GM21576 (cell line): Measurements from ENCODE around the gene PRPF40B.
"Not testable (repeated sequence)": the region's sequence is repeated elsewhere in the genome, so short reads cannot be mapped to it uniquely, and the experiment has no call there.

ENCODE experiments used
- ATAC-seq: cut with Tn5 transposase; IDR thresholded peaks from one replicate; pipeline ENCODE4 v1.9.1; 2021; ENCODE audit warnings: mild to moderate bottlenecking, moderate library complexity; ENCODE audit not compliant: unreplicated experiment

PRPF40B gene

GRCh38 chr12:49623142-49623904, at the start of gene PRPF40B:
Gene PRPF40B, plus strand, starts transcription at chr12:49623561. Its CDS starts 30 bp downstream, at chr12:49623591.
- ATAC-seq: peak; percentile 74

GRCh38 chr12:49577589-49578315, 45.6 kb upstream of the PRPF40B start:
- no peak for ATAC-seq

GRCh38 chr12:49578471-49579112, 44.8 kb upstream of the PRPF40B start:
- no peak for ATAC-seq

- no peak for ATAC-seq
Observed at GRCh38 chr12:49580572-49581535, 42.5 kb upstream of the PRPF40B start.

- no peak for ATAC-seq
Observed at GRCh38 chr12:49582201-49582600, 41.2 kb upstream of the PRPF40B start.

GRCh38 chr12:49582850-49583249, 40.5 kb upstream of the PRPF40B start:
- ATAC-seq: no peak

GRCh38 chr12:49583366-49584094, 39.8 kb upstream of the PRPF40B start:
- no peak for ATAC-seq

GRCh38 chr12:49584591-49584990, 38.8 kb upstream of the PRPF40B start:
- no peak for ATAC-seq

- no peak for ATAC-seq
Observed at GRCh38 chr12:49585477-49586459, 37.6 kb upstream of the PRPF40B start.

- ATAC-seq: no peak
Observed at GRCh38 chr12:49587174-49587908, 36.0 kb upstream of the PRPF40B start.

GRCh38 chr12:49588281-49588680, 35.1 kb upstream of the PRPF40B start:
- ATAC-seq: no peak

- no peak for ATAC-seq
Observed at GRCh38 chr12:49588721-49589516, 34.4 kb upstream of the PRPF40B start.

- no peak for ATAC-seq
Observed at GRCh38 chr12:49598527-49598926, 24.8 kb upstream of the PRPF40B start.

GRCh38 chr12:49599961-49600360, 23.4 kb upstream of the PRPF40B start:
- ATAC-seq: no peak

GRCh38 chr12:49603721-49604120, 19.6 kb upstream of the PRPF40B start:
- no peak for ATAC-seq

- no peak for ATAC-seq
Observed at GRCh38 chr12:49604856-49605255, 18.5 kb upstream of the PRPF40B start.

GRCh38 chr12:49605539-49605938, 17.8 kb upstream of the PRPF40B start, which contains the start of gene FAM186B:
Gene FAM186B, minus strand, starts transcription at chr12:49605639. Its CDS starts 162 bp downstream, at chr12:49605477.
- not testable (repeated sequence) for ATAC-seq
